ENCODE measurements around the gene PTPRN.
A peak's percentile ranks its signal among the peaks of the same experiment; 100 is the strongest.
"Not testable (repeated sequence)": the region's sequence is repeated elsewhere in the genome, so short reads cannot be mapped to it uniquely, and the experiment has no call there.

The PTPRN gene

DNA sequence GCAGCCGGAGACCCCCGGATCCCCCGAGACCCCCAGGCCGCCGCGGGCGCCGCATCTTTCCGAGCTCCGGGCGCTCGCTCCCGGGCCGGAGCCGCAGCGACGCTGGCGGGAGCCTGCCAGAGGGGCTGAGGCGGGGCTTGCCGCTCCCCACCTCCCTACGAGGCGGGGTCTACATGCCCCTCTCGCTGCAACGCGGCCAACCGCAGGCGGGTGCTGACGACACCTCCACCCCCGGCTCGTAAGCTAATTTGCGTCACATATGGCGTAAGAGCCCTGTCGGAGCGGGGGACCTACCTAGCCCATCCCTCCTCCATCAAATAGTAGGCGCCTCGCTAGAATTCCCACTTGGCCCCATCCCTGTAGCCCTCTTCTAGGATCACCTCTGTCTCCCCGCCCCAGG lies at the start of gene PTPRN:
Gene PTPRN, minus strand, starts transcription at position 124 of the 400 bp plus-strand sequence. Its CDS starts 69 bp downstream, at position 55.
- DNase-seq (ENCODE audit: low spot score), result no peak

DNA sequence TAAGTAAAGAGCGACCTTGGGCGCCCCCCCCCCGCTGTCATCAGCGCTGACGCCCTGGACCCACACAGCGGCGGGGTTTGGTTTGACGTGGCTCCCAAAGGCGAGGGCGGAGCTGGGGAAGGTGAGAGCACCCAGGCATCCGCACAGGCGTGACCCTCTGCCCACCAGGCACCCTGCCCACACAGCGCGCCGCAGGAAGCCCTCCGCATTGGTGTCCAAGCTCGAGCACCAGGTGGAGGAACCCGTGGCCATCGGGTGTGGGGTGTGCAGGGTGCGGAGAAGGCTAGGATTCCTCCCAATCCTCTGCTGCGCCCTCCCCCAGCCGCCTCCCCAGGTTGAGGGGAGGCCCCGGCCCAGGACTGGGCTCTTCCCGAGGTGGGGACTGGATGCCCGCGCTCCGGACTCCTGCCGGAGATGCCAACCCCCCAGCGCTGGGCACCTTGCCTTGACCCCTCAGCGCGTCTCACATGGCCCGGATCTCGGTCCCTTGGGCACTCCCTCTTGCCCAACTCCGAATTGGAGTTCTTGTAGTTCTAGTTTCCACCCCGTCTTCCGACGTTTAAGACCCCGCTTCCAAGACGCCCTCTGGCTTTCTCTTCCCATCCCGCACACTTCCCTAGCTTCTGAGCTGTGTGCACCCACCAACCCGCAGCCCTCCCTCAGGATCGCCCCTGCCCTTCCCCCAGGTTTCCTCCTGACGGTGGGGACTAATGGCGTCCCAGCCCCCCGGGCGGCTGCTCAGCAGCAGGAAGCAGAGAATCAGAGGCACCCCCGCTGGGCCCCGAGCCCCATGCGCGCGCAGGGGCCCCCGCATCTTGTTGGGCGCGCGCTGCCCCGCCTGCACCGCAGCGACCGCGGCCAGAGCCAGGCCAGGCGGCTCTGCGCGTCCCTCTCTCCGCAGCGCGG lies 49.2 kb upstream of the PTPRN start:
- DNase-seq (ENCODE audit: low spot score), result no peak

DNA sequence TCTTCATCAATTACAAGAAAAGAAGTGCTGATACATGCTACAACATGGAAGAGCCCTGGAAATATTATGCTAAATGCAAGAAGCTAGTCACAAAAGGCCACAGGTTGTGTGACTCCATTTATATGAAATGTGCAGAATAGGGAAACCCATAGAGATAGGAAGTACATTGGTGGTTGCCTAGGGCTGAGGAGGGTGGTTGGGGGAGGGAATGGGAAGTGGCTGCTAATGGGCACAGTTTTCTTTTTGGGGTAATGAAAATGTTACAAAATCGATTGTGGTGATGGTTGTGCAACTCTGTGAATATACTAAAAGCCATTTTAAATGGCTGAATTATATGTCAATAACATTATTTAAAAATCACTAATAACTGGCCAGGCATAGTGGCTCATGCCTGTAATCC lies 47.6 kb upstream of the PTPRN start:
- no peak for DNase-seq (ENCODE audit: low spot score)

DNA sequence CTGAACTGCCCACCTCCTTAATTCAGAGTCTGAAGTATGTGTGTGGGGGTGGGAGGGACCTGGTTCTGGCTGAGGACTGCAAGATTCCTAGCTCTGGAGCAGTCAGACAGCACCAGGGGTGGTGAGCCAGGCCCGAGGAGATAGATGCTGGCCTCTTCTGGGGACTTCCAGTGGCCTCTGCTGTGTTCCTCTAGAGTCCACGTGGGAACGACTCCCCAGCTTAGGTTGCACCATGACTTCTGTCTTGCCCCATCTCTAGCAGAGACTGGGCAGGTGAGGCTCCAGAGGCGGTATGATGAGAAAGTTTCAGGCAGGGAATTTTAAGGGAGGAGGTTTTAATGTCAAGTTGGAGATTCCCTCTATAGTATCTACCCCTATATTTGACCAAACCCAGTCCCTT lies 45.4 kb upstream of the PTPRN start:
- no peak for DNase-seq (ENCODE audit: low spot score)

DNA sequence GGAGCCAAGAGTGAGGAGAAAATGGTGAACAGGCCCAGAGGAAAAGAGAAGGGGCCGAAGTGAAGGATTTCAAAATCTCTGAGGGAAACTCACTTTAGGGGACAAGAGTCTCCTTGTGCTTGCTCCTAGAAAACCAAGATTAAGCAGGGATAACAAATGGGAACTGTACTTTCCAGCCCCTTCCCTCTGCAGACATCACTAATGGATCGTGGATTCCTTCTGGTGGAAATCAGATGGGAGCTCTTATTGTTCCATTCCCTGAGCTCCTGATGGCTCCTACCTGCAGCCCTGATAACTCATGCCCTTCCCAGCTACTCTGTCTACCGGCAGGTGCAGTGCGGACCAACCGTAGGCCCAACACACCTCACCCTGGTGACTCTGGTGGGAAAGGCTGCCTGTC lies 43.9 kb upstream of the PTPRN start:
- DNase-seq (ENCODE audit: low spot score), result no peak

DNA sequence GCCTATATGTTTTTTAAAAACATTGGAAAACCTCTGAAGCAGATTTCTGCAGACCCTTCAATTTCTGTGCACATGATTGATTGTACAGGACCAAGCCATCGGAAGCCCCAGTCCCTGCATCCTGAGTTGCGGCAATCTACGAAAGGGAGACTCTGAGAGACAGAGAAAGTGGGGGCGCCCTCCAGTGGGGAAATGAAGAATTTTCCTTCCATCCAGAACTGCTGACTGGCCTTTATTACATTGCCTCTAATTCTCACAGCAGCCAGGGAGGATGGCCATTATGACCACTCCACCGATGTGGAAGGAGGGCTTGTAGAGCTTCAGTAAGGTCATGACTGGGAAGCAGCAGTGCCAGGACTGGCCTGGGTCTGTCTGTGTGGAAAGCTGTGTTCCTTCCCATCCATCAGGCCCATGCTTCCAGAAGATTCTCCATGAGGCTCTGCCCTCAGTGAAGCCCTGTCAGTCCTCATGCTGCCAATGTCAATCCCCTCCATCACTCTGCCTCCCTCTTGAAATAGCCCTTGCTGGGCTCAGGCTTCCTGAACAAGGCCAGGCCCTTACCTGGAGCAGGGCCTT lies 43.3 kb upstream of the PTPRN start:
- DNase-seq (ENCODE audit: low spot score), result peak; percentile 64

DNA sequence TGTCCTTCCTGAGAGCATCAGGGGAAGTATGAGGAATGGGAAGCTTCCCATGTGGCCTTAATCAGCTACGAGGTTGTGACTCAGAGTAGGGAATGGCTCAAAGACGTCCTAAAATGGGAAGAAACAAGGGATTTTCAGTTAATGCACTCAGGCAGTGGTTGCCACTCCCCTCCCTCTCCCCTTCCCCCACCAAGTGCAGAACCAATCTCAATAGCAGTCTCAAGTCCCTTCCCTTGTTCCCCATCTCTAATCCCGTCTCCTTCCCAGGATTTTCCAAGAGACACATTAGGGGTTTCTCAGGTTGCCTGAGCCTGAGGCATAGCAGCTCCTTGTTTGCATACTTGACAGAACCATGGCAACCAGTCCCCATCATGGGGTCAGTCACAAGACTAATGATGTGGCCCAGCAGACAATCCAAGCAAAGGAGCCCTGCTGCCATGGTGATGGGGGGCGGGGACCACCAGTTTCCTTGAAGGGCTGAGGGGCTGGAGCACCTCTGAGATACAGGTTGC lies 41.6 kb upstream of the PTPRN start:
- DNase-seq (ENCODE audit: low spot score), result no peak

DNA sequence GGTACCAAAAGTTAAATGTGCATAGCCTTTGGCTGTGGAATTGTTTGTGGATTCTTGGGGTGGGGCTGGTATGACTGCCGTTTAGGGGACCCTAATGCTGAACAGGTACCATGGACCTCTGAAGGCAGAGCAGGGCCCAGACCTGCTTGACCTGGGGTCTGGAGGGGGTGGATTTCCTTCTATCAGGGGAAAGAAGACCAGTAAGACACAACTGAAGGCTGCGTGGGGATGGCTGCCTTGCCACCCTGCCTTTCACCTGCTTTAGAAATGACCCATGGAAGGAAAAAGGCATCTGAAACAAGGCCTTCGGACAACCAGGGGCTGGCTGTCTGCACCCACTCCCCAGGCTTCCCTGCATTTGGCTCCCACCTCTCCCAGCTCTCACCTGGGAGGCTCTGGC lies 41.0 kb upstream of the PTPRN start:
- DNase-seq (ENCODE audit: low spot score), result no peak

DNA sequence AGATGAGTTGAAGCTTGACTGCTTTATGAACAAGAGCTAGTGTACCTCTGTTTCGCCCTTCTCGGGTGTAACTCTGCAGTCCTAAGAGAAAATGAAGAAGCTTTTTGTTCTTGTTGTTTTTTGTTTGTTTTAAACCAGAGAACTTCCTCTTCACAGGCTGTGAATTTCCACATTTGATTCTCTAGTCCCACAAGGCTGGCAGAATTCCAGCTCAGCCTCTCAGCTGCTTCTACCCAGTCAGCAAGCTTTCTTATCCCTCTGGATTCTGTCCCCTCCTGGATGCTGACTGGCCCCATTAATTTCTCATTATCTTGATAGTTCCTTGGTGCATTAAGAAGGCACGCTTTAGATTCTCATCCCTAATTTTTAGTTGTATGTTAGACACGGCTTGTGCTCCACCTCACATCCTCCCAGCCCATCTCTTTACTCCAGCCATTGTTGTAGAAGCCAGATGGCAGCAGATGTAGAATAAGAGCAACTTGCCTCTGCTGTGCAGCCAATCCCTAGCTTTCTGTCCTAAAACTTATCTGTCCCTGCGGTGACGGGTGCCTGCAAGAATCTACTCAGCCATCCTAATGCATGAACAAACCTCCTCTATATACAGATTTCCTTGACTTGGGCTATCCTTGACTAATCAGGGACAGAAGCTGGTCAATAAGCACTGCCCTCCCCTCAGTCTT lies 35.7 kb upstream of the PTPRN start:
- peak; percentile 14 for DNase-seq (ENCODE audit: low spot score)

DNA sequence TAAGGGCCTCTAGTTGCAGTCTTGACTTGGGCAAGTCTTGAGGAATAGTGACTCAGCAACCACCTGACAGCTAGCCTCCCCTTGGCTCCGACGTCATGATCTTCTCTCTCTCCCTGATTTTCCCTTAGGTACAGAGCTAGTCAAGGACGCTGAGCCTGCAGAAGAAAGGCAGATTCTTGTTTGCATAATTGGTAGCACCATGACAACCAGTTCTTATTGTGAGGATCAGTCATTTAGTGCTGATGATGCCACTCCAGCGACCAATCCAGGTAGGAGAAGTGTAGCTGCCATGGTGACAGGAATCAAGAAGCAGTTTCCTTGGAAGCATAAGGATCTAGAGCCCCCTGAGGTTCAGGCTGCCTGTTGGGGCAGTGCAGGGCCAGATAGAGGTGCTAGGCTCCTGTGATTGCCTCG lies 26.2 kb upstream of the PTPRN start:
- DNase-seq (ENCODE audit: low spot score), result no peak

DNA sequence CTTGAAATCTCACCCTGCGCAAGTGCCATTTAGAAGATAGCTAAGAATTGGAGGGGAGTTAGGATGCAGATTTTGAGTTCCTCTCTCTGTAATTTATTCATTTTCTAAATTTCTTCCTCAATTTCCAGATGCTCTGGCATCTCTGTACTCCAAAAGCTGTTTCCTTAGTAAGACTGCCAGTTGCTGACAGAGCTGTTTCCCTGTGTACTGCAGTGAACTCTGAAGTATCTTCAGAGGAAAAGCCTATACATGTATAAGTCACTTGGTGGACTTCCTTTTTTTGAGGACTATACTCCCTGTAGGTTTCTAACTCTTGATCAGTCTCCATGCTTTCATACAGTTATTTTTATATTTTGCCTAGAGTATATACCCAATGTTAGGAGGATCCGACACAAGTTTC lies 24.9 kb upstream of the PTPRN start:
- no peak for DNase-seq (ENCODE audit: low spot score)

DNA sequence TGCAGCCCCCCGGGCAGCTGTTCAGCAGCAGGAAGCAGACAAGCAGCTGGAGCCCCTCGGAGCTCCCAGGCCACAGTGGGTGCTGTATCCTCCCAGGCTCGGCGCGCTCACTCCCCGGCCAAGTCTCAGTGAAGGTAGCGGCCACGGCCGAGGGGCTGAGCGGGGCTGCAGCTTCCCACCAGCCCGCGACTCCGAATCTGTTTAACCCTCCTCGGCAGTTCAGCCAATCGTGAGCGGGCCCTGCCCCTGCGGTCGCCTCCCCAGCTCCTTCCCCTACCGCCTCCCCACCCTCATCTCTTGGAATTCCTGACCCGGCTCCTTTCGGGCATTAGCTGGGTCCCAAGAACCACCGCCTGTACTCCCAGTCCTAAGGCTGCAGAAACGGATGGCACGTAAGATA lies 23.3 kb upstream of the PTPRN start, which contains the start of gene RESP18:
Gene RESP18, minus strand, starts transcription at position 203 of the 400 bp plus-strand sequence.
- no peak for DNase-seq (ENCODE audit: low spot score)

DNA sequence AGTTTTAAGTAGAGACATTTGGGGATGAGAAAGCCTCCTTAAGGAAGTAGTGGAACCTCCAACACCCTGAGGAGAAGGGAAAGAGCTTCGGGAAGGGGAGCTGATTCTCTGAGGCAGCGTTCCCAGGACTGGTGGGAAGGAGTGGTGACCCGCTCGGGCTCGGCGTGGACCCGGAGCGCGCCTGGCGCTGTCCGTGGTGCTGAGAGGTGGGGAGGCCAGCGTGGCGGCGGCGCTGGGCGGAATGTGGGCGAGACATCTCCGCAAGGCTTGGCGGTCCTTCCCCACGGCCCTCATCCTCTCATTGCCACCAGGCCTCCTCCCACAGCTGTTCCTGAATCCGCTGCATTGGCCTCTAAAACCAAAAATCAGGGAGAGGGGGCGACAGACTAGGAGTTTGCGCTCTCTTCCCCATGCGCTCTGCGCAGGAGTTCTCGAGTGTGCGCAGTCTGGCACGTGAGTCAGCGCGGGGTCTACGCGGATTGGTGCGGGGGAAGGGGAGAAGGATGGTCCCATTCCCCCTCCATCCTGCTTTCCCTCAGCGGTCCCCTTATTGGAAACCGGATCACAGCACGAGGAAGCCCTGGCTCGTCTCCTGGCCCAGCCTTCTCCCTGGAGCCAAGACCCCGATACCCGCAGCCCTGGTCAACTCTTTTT lies 22.5 kb upstream of the PTPRN start:
- no peak for DNase-seq (ENCODE audit: low spot score)

DNA sequence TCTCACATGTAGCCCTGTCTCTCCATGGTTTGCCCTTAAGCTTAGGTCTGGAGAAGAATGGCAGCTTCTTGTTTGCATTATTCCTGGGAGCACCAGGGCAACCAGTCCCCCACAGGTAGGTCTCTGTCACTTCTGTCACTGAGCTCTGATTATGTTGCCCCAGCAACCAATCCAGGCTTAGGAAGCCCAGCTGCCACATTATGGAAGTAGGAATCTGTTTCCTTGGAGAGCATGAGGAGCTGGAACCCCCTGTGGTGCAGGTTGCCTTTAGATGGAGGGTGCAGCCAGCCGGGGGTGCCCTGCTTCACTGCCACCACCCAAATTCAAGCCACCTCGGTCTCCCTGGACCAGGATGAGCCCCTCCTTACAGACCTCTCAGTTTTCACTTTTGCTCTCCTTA lies 18.5 kb upstream of the PTPRN start:
- DNase-seq (ENCODE audit: low spot score), result no peak

DNA sequence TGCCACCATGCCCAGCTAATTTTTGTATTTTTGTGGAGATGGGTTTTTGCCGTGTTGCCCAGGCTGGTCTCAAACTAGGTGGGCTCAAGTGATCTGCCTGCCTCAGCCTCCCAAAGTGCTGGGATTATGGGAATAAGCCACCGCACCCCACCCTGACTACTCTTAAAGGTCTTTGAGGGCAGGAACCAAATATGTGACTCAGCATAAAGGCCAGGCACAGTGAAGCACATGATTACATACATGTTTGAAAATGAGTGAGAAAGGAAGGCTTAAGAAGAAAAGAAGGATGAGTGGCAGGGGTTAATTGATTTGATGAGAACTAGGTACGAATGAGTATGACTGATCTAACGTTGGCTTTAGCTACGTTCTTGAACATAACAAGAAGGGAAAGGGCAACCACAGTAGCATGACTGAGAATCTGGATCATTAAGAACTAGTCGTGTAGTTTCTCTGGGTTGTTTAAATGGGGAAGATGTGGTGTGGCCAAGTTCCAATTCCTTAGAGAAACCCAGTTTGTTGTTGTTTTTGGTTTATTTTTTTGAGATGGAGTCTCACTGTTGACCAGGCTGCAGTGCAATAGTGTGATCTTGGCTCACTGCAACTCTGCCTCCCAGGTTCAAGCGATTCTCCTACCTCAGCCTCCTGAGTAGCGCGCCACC lies 16.6 kb upstream of the PTPRN start:
- DNase-seq (ENCODE audit: low spot score), result no peak

DNA sequence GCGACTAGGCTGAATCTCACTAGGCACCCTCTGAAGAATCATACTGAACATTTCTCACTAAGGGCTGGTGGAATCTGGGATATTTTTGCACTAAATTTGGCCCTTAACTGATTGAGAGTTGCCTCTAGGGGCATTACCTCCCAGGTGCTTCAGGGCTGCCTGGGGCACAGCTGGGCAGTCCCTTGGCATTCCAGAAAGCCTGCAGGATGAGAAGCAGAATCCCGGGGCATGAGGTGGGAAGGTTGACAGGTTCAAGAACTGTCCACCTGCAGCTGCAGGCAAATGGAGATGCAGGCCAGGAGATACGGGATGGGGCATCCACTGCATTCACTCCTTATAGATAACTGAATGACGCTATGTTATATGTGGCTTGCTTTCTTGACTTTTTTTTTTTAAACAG lies 15.9 kb upstream of the PTPRN start:
- DNase-seq (ENCODE audit: low spot score), result no peak

DNA sequence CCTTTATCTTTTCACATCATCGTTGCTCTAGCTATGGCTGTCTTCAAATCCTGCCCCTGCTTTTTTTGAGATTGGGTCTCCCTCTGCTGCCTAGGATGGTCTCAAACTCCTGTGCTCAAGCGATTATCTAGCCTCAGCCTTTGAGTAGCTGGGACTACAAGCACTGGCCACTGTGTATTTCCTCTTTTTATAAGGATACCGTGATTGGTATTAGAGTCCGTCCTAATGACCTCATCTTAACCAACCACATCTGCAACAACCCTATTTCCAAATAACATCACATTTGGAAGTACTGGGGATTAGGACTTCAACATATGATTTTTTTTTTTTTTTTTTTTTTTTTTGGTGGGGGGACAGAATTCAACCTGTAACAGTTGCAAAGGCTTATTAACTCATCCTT lies 14.2 kb upstream of the PTPRN start:
- no peak for DNase-seq (ENCODE audit: low spot score)

DNA sequence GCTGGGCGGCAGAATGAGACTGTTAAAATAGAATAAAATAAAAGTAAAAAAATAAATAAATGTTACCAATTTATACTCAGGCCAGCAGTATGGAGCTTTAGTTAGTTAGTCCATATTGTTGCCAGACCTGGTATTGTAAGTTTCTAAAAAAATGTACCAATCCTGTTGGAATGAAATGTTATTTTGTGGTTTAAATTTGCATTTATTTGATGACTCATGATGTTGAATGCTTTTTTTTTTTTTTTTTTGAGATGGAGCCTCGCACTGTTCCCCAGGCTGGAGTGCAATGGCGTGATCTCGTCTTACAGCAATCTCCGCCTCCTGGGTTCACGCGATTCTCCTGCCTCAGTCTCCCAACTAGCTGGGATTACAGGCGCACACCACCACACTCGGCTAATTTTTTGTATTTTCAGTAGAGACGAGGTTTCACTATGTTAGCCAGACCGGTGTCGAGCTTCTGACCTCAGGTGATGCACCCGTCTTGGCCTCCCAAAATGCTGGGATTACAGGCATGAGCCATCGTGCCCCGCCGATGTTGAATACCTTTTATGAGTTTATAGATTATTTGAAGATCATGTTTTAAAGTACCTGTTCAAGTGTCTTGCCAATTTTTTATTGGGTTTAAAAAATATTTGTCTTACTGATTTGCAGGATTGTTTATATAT lies 5.7 kb upstream of the PTPRN start:
- DNase-seq (ENCODE audit: low spot score), result no peak

DNA sequence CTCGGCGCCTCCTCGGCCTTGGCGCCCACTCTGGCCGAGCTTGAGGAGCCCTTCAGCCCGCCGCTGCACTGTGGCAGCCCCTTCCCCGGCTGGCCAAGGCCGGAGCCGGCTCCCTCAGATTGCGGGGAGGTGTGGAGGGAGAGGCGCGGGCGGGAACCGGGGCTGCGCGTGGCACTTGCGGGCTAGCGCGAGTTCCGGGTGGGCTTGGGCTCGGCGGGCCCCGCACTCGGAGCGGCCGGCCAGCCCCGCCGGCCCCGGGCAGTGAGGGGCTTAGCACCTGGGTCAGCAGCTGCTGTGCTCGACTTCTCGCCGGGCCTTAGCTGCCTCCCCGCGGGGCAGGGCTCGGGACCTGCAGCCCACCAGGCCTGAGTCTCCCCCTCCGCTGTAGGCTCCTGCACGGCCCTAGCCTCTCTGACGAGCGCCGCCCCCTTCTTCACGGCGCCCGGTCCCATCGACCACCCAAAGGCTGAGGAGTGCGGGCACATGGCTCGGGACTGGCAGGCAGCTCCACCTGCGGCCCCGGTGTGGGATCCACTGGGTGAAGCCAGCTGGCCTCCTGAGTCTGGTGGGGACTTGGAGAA lies 3.6 kb upstream of the PTPRN start:
- not testable (repeated sequence) for DNase-seq (ENCODE audit: low spot score)

DNA sequence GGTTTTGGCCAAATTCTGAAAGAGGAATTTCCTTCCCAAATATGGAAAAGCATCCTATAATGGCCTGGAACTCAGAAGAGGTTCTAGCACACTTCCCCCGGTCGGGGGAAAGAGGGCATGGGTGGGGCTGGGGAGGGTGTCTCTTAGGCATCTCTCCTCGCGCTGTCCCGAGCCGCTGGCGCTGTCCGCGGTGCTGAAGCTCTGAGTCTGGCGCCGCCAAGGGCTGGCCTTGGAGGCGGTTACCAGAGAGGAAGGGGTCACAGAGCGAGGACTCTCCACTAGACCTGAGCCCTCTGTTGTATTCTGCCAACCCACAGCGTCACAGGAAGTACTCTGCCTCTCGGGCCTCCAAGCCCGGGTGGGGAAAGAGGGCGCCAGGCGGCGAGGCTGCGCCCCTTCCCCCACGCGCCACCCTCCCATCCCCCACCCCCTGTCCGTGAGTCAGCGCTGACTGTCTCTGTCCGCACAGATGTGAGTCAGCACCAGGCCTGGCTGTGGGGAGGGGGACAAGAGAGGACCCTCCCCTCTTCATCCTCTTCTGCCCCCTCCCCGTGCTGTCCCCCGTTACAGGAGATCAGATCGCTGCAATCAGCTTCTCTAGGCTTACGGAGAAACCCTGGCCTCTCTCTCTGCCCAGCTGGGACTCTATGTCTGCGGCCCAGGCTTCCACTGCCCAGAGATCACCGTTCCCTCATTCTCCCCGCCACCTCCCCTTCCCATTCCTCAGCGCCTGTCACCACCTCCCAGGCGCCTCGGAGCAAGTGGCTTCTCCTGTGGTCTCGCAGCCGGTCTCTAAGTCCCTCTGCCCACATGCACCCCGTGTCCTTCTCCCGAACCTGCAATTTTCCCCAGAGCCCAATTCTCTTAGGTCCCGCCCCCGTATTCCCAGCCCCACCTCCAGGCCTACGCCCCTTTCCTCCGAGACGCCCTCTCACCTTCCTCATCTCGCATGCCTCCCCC lies 779 bp downstream of the PTPRN start:
- peak; percentile 65 for DNase-seq (ENCODE audit: low spot score)

All from SW480 (cell line).